GM19395 (cell line): ENCODE data around the gene NBPF10.
"Not testable (repeated sequence)": the region's sequence is repeated elsewhere in the genome, so short reads cannot be mapped to it uniquely, and the experiment has no call there.

ENCODE experiments used
- ATAC-seq: cut with Tn5 transposase; IDR thresholded peaks from one replicate; pipeline ENCODE4 v1.9.1; 2021; ENCODE audit warnings: mild to moderate bottlenecking, moderate library complexity; ENCODE audit not compliant: unreplicated experiment

Gene NBPF10, protein sequence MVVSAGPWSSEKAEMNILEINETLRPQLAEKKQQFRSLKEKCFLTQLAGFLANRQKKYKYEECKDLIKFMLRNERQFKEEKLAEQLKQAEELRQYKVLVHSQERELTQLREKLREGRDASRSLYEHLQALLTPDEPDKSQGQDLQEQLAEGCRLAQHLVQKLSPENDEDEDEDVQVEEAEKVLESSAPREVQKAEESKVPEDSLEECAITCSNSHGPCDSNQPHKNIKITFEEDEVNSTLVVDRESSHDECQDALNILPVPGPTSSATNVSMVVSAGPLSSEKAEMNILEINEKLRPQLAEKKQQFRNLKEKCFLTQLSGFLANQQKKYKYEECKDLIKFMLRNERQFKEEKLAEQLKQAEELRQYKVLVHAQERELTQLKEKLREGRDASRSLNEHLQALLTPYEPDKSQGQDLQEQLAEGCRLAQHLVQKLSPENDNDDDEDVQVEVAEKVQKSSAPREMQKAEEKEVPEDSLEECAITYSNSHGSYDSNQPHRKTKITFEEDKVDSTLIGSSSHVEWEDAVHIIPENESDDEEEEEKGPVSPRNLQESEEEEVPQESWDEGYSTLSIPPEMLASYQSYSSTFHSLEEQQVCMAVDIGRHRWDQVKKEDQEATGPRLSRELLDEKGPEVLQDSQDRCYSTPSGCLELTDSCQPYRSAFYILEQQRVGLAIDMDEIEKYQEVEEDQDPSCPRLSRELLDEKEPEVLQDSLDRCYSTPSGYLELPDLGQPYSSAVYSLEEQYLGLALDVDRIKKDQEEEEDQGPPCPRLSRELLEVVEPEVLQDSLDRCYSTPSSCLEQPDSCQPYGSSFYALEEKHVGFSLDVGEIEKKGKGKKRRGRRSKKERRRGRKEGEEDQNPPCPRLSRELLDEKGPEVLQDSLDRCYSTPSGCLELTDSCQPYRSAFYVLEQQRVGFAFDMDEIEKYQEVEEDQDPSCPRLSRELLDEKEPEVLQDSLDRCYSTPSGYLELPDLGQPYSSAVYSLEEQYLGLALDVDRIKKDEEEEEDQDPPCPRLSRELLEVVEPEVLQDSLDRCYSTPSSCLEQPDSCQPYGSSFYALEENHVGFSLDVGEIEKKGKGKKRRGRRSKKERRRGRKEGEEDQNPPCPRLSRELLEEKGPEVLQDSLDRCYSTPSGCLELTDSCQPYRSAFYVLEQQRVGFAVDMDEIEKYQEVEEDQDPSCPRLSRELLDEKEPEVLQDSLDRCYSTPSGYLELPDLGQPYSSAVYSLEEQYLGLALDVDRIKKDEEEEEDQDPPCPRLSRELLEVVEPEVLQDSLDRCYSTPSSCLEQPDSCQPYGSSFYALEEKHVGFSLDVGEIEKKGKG (N-terminal part only)

DNA sequence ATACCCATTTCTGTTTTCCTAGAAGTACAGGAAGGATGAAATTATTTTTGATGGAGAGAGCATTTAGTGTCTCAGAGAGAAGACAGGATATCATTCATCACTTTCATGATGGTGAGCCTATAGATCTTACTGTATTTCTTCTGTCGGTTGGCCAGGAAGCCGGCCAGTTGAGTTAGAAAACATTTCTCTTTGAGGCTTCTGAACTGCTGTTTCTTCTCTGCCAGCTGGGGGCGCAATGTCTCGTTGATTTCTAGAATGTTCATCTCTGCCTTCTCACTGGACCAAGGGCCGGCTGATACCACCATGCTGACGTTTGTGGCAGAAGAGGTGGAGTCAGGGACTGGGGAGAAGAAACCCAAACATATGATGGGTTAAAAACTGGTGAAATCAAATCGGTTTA lies at the start of gene NBPF10:
Gene NBPF10, minus strand, starts transcription at position 340 of the 400 bp plus-strand sequence. Its CDS starts 35 bp downstream, at position 305.
- not testable (repeated sequence) for ATAC-seq

DNA sequence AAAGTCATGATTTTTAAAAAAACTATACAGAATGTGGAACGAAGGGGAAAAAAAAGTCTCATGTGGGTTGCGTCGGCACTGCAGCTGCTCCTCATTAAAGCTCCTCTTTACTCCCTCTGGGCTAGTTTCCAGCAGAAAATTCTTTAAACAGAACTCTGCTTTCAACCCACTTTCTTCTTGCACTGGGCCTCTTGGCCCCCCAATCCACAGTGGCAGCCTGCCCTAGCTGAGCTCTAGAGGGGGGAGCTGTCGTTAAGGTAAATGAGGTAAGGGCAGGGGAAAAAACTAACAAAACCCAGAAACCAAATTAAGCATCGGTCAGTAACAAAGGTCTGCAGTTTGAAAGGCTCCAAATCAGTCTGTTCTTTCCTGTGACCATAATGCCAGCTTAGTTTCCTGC lies 29.9 kb upstream of the NBPF10 start:
- not testable (repeated sequence) for ATAC-seq

DNA sequence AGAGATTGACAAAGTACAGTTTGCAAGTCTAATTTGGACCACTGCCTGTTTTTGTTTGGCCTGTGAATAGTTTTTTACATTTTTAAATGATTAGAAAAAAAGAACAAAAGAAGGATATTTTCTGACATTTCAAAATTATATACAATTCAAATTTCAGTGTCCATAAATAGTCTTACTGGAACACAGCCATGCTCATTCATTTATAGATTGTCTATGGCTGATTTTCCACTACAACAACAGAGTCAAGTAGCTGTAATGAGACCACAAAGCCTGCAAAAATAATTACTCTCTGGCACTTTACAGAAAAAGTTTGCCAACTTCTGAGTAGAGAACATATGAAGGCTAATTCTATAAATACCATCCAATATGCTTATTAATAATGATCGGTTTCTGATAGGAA lies 23.1 kb upstream of the NBPF10 start:
- ATAC-seq, result not testable (repeated sequence)

DNA sequence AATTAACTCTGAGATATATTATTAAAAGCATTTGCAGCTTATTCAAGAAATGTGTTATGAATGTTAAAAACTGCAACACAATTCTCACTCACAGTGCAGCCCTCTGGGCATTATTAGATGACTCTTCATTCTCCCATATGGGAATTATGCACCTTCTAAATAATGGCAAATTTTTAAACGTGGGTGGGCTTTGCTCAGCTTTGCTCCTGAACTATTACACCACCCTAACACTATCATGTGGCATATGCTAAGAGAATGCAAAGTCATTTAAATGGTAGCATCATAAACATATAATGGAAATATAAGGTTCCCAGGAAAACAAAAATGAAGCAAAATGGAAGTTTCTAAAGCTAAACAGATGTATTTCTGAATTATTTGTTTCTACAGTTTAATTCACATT lies 22.7 kb upstream of the NBPF10 start:
- not testable (repeated sequence) for ATAC-seq
